Neural progenitor cell (in vitro differentiated cells): Measurements from ENCODE around the gene KDELR3. TPM values are rescaled to one million over a fixed set of nuclear protein-coding genes. Genes with fewer than 3 reads are reported as not detected.

Experiments used
- DNase-seq: peaks from one replicate; pipeline ENCODE4 v3.0.0-alpha.2; 2016; ENCODE audit warnings: low spot score
- H2AFZ ChIP-seq: fragments of 200-600 bp; sonication (generic); replicated peaks from 2 replicates; pipeline ENCODE4 v1.6.1; 2016; ENCODE audit warnings: antibody characterized with exemption
- H3F3A ChIP-seq: fragments of 200-600 bp; sonication (generic); 2 replicates; pipeline ENCODE4 v1.6.1; 2016; ENCODE audit warnings: antibody characterized with exemption, low read depth
- H3K27ac ChIP-seq: fragments of 200-600 bp; sonication (generic); 2 replicates; pipeline ENCODE4 v1.5.1; 2016; ENCODE audit warnings: mild to moderate bottlenecking
- H3K27me3 ChIP-seq: fragments of 200-600 bp; sonication (generic); 2 replicates; pipeline ENCODE4 v1.6.1; 2016; ENCODE audit warnings: mild to moderate bottlenecking, moderate library complexity
- H3K36me3 ChIP-seq: fragments of 200-600 bp; sonication (generic); 2 replicates; pipeline ENCODE4 v1.5.1; 2016
- H3K4me1 ChIP-seq: fragments of 200-600 bp; sonication (generic); 2 replicates; pipeline ENCODE4 v1.6.1; 2016; ENCODE audit warnings: mixed run types
- H3K4me2 ChIP-seq: fragments of 200-600 bp; sonication (generic); 2 replicates; pipeline ENCODE4 v1.6.1; 2016
- H3K4me3 ChIP-seq: fragments of 200-600 bp; sonication (generic); 2 replicates; pipeline ENCODE4 v1.5.1; 2016
- H3K79me2 ChIP-seq: fragments of 200-600 bp; sonication (generic); 2 replicates; pipeline ENCODE4 v1.6.1; 2016; ENCODE audit warnings: low read depth
- H3K9ac ChIP-seq: fragments of 200-600 bp; sonication (generic); 2 replicates; pipeline ENCODE4 v1.6.1; 2016
- H3K9me3 ChIP-seq: fragments of 200-600 bp; sonication (generic); 2 replicates; pipeline ENCODE4 v1.5.1; 2016; ENCODE audit warnings: low read depth
- H4K20me1 ChIP-seq: fragments of 200-600 bp; sonication (generic); 2 replicates; pipeline ENCODE4 v1.6.1; 2016; ENCODE audit warnings: low read depth
- H3K27ac Mint-ChIP-seq: 3 replicates; pipeline ENCODE4 v1.8.0; 2021; ENCODE audit warnings: mixed read lengths
- H3K27me3 Mint-ChIP-seq: 2 replicates; pipeline ENCODE4 v1.8.0; 2022; ENCODE audit warnings: low read depth, mild to moderate bottlenecking, inconsistent platforms, moderate library complexity, mixed read lengths; ENCODE audit not compliant: insufficient read depth
- H3K36me3 Mint-ChIP-seq: 3 replicates; pipeline ENCODE4 v1.8.0; 2021; ENCODE audit warnings: mixed read lengths
- H3K4me1 Mint-ChIP-seq: 3 replicates; pipeline ENCODE4 v1.8.0; 2021; ENCODE audit warnings: mixed read lengths
- H3K4me3 Mint-ChIP-seq: 3 replicates; pipeline ENCODE4 v1.8.0; 2021; ENCODE audit warnings: mild to moderate bottlenecking, moderate library complexity, mixed read lengths
- H3K9me3 Mint-ChIP-seq: 3 replicates; pipeline ENCODE4 v1.8.0; 2020; ENCODE audit warnings: mixed read lengths
- CTCF ChIP-seq: fragments of 200-600 bp; sonication (generic); IDR thresholded peaks from 2 replicates; pipeline ENCODE4 v1.5.1; 2017; ENCODE audit warnings: antibody characterized with exemption, mild to moderate bottlenecking
- EZH2 ChIP-seq: fragments of 200-600 bp; sonication (generic); IDR thresholded peaks from 2 replicates; pipeline ENCODE4 v1.6.1; 2017; ENCODE audit warnings: antibody characterized with exemption, mild to moderate bottlenecking, moderate library complexity
- EZH2phosphoT487 ChIP-seq: fragments of 200-600 bp; sonication (generic); IDR thresholded peaks from 2 replicates; pipeline ENCODE4 v1.6.1; 2017; ENCODE audit warnings: antibody characterized with exemption
- total RNA-seq: library from RNA; depleted of rRNA; stranded (reverse); fragments of >200 nt; gene quantifications from 2 replicates; pipeline ENCODE4 v1.2.3, GENCODE V29; 2015; ENCODE audit warnings: low replicate concordance

The KDELR3 gene
- total RNA-seq, 1 donor from 2014 or later, result 3.4 TPM

- TF ChIP-seq EZH2phosphoT487 (no peak), EZH2 (no peak), CTCF (no peak)
- no peaks in the 10 kb centered on the region for H4K20me1 ChIP-seq
- peak overlapping the region; percentile 33 for H3K27ac Mint-ChIP-seq
- H3K9ac ChIP-seq, result no peak overlapping the region
- H3K4me1 ChIP-seq, result no peaks in the 10 kb centered on the region
- no peaks in the 10 kb centered on the region for H3K9me3 ChIP-seq
- H3K36me3 Mint-ChIP-seq, result no peaks in the 10 kb centered on the region
- no peaks in the 10 kb centered on the region for H3K9me3 Mint-ChIP-seq
- H3K4me3 Mint-ChIP-seq, result no peak overlapping the region
- no peak for DNase-seq
- H3K4me1 Mint-ChIP-seq, result peaks cover 7% of the 10 kb centered on the region
- no peak overlapping the region for H3K4me2 ChIP-seq
- H3K27ac ChIP-seq, result no peak overlapping the region
- no peaks in the 10 kb centered on the region for H3K27me3 ChIP-seq
- H3K4me3 ChIP-seq, result no peak overlapping the region
- H2AFZ ChIP-seq, result no peak overlapping the region
- no peaks in the 10 kb centered on the region for H3K79me2 ChIP-seq
- no peaks in the 10 kb centered on the region for H3F3A ChIP-seq
- no peaks in the 10 kb centered on the region for H3K27me3 Mint-ChIP-seq
- H3K36me3 ChIP-seq, result no peaks in the 10 kb centered on the region
Measured at GRCh38 chr22:38443628-38444521, 24.0 kb upstream of the KDELR3 start.

GRCh38 chr22:38444783-38445182, 23.1 kb upstream of the KDELR3 start:
- H4K20me1 ChIP-seq, result no peaks in the 10 kb centered on the region
- no peak overlapping the region for H3K4me3 Mint-ChIP-seq

GRCh38 chr22:38446018-38446601, 21.8 kb upstream of the KDELR3 start:
- H3K4me3 Mint-ChIP-seq, result no peak overlapping the region
- H3K27ac Mint-ChIP-seq, result no peak overlapping the region
- DNase-seq, result no peak
- Histone ChIP-seq H3K4me3 (no peak overlapping the region), H3K27me3 (peaks cover 2% of the 10 kb centered on the region), H3K27ac (no peak overlapping the region), H3K4me1 (peaks cover 3% of the 10 kb centered on the region), H3K9ac (no peak overlapping the region), H3K4me2 (no peak overlapping the region), H2AFZ (no peak overlapping the region), H3K9me3 (no peaks in the 10 kb centered on the region), H3F3A (no peaks in the 10 kb centered on the region), H4K20me1 (no peaks in the 10 kb centered on the region), H3K79me2 (no peaks in the 10 kb centered on the region), H3K36me3 (no peaks in the 10 kb centered on the region)
- no peak for TF ChIP-seq EZH2
- no peaks in the 10 kb centered on the region for H3K36me3 Mint-ChIP-seq
- no peaks in the 10 kb centered on the region for H3K9me3 Mint-ChIP-seq
- H3K4me1 Mint-ChIP-seq, result peaks cover 18% of the 10 kb centered on the region
- no peaks in the 10 kb centered on the region for H3K27me3 Mint-ChIP-seq

More at GRCh38 chr22:38444783-38445182, 23.1 kb upstream of the KDELR3 start:
- H3K4me3 ChIP-seq, result no peak overlapping the region
- DNase-seq, result no peak
- no peaks in the 10 kb centered on the region for H3K36me3 ChIP-seq
- no peaks in the 10 kb centered on the region for H3K9me3 ChIP-seq
- no peak overlapping the region for H2AFZ ChIP-seq
- H3K79me2 ChIP-seq, result no peaks in the 10 kb centered on the region
- Mint-ChIP-seq H3K9me3 (no peaks in the 10 kb centered on the region), H3K27ac (no peak overlapping the region), H3K4me1 (peaks cover 7% of the 10 kb centered on the region), H3K27me3 (no peaks in the 10 kb centered on the region), H3K36me3 (no peaks in the 10 kb centered on the region)
- no peak overlapping the region for H3K27ac ChIP-seq
- H3K4me2 ChIP-seq, result no peak overlapping the region
- H3K4me1 ChIP-seq, result no peaks in the 10 kb centered on the region
- no peak overlapping the region for H3K9ac ChIP-seq
- TF ChIP-seq EZH2 (no peak), EZH2phosphoT487 (no peak), CTCF (no peak)
- H3F3A ChIP-seq, result no peaks in the 10 kb centered on the region
- no peaks in the 10 kb centered on the region for H3K27me3 ChIP-seq
